Colon (tissue), 2 donors: Measurements from ENCODE around the gene IL17C.
"Not testable (repeated sequence)": the region's sequence is repeated elsewhere in the genome, so short reads cannot be mapped to it uniquely, and the experiment has no call there.

ENCODE experiments used
- FAIRE-seq: peaks from 2 replicates; lab custom pipeline; 2012; peaks lifted over from hg19 to GRCh38; lab: Jason Lieb, UNC
- donor health status: control.
- donor health status: control.

Gene IL17C, protein sequence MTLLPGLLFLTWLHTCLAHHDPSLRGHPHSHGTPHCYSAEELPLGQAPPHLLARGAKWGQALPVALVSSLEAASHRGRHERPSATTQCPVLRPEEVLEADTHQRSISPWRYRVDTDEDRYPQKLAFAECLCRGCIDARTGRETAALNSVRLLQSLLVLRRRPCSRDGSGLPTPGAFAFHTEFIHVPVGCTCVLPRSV

DNA sequence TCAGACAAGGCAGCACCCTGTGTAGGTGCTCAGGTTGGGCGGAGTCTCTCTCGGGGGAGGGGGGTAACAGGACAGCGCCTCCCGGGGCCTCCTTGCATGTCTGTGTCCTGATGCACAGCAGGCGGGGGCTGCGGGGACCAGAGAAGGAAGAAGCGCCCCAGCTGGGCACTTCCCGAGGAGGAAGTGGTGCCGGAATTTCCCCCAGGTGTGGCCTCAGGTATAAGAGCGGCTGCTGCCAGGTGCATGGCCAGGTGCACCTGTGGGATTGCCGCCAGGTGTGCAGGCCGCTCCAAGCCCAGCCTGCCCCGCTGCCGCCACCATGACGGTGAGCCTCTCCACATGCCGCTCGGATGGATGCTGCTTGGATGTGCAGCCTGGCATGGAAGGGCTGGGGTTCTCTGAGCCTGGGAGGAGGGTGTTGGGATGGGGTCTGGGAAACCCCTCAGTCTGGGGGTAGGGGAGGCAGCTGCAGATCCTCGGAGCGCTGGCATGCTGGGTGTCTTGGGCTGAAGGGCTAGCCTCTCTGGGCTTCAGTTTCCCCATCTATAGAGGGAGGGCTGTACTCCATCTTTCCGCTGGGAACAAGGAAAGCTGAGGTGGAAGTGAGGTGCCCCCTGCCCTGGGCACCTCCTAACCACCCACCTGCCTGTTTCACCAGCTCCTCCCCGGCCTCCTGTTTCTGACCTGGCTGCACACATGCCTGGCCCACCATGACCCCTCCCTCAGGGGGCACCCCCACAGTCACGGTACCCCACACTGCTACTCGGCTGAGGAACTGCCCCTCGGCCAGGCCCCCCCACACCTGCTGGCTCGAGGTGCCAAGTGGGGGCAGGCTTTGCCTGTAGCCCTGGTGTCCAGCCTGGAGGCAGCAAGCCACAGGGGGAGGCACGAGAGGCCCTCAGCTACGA, at the start of gene IL17C:
IL17C (plus strand) TSS at position 250 of the 908 bp plus-strand sequence; CDS start at position 320, 70 bp downstream.
- no peak for FAIRE-seq

DNA sequence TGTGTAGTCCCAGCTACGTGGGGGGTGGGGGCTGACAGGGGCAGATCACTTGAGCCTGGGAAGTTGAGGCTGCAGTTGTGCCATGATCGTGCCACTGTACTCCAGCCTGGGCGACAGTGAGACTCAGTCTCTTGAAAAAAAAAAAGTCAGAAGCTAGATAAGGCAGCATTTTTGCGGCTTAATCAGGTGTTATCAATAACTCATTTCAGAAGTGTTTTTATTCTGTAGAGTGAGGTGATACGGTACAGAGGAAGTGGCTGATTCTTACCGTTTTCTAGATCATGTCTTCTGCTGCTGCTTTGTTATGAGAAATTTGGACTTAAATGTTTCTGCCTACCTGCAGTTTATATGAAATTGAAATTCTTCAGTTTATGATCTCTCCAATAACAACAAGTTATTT, 49.6 kb upstream of the IL17C start:
- no peak for FAIRE-seq

- no peak for FAIRE-seq
Measured at GRCh38 chr16:88589441-88589840, 48.9 kb upstream of the IL17C start.

- no peak for FAIRE-seq
Measured at GRCh38 chr16:88591577-88592021, 46.8 kb upstream of the IL17C start.

DNA sequence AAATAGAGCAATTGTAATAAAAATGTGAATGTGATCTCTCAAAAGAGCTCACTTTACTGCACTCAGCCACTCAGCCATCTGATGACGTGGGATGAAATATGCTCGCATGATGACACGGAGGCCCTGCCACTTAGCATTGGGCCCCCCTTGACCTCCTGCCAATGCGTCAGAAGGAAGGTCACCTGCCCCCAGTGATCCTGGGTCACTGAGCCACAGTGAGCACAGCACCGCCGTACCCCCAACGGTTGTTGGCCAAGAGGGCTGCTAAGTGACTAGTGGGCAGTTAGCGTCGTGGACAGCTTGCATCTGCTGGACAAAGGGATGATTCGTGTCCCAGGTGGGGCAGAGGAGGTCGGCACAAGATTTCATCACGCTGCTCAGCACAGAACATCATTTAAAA, 45.3 kb upstream of the IL17C start:
- FAIRE-seq: no peak

- FAIRE-seq: no peak
Measured at GRCh38 chr16:88593489-88593888, 44.9 kb upstream of the IL17C start.

DNA sequence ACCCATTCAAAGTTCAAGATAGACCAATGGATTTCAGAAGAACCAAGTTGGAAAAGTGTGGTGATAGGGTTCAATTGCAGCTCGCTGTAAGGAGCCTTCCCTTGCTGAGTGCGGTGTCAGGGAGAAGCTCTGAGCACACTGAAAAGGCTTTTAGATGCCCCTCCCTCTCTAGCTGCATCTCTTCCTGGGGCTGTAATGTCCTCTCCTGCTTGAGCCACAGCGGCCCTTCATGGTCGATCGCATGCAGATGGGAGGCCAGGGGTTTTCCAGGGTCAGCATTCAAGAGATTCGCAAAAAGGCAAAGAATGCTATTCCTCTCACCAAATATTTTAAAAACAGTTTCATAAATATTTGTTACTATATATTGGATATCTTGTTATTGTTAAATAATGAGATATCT, 44.5 kb upstream of the IL17C start:
- no peak for FAIRE-seq

GRCh38 chr16:88595101-88595500, 43.3 kb upstream of the IL17C start:
- FAIRE-seq: no peak

GRCh38 chr16:88595921-88596320, 42.5 kb upstream of the IL17C start:
- FAIRE-seq: no peak

- no peak for FAIRE-seq
Measured at GRCh38 chr16:88596483-88596882, 41.9 kb upstream of the IL17C start.

DNA sequence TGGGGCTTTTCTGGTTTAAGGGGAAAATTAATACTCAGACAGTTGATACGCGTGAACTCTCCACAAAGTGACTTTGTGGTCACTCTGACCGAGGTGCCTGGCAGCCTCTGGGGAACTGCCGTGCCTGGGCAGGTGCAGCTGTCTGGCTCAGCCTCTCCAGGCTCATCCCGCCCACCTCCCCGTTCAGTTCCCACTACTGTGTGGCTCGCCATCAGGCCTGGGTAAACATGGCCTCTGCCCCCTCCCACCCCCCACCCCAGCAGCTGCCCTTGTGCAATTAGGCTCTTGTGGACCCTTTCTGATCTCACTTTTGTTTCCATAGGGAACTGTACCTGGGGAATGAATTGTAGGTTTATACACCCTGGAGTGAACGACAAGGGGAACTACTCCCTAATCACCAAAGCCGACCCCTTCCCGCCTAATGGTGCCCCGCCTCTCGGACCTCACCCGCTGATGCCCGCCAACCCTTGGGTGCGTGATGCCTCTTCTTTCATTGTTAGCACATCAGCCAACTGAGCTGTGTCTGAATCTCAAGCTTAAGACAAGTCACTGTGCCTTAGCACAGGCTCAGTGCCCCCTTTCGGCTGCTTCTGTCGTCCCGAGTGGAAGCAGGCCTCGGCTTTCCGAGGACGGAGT, 40.4 kb upstream of the IL17C start:
- no peak for FAIRE-seq

DNA sequence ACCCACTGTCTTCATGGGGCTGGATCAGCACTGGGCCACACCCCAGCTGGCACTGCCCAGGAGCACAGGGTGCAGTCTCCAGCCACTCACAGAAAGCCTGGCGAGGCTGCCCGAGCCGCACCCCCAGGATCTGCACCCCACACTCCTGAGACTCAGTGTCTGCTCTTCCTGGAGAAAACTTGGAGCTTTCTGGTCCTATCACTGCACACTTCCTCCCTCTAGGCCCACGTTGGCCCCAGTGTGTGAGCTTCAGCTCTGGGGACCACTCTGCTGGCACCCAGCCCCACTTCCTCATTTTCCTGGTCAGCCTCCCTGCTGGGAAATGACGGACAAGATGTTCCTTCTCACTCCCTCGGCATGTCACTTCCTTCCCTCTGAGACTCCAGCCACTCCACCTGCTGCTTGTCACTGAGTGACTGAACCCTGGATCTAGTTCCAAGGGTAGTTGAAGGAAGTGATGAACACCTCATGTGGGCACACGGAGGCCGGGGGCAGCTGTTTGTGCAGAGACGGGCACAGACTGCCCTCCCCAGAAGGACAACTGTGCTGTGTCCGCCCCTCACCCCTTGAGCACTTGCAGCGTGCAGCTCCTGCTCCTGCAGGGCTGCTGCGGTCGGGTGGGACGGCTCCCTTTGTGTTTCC, 39.2 kb upstream of the IL17C start:
- FAIRE-seq: no peak

- no peak for FAIRE-seq
Measured at GRCh38 chr16:88599825-88600538, 38.4 kb upstream of the IL17C start.

- no peak for FAIRE-seq
Measured at GRCh38 chr16:88600539-88600896, 37.9 kb upstream of the IL17C start.

- FAIRE-seq: no peak
Measured at GRCh38 chr16:88601313-88602036, 36.9 kb upstream of the IL17C start.

GRCh38 chr16:88602091-88602490, 36.3 kb upstream of the IL17C start:
- no peak for FAIRE-seq

DNA sequence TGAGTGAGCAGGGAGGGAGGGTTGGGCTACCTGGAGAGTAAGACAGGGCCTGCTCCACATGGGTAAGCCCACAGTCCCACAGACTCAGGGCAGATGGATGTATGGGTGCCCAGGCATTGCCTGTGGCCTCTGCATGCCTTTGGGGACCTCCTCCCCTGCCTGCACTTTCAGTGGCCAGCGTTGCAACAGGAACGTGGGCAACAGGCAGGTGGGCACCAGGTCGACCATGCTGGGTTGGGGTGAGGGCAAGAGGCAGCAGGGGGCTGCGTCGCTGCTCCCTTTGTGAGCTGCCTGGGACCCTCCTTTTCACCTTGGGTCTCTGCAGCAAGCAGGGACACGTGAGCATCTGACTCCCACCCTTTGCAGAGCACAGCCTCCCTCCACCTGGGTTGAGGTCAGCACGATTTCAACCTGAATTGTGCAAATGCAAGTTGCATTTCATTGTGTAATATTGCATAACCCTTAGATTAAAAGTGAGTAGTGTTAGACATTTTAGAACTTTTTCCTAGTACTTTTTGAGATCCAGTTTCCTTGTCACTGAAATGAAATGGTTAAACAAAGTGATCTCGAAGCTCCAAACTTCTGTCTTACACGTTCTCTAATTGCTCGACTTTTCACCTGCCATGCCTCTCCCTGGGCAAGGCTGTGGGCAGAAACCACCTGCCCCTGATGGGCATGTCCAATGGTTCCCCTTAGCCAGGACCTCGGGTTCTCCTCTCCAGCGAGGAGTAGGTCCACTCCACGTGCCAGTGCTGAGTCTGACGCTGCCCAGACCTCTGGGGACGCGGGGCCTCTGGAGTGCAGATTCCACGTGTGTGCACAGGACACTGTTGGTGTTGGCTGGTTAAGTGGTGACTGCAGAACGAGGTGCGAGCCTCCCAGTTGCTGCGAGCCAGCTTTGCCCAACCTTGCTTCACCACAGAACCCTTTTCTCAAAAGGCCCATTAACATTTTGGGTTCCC, 32.9 kb upstream of the IL17C start:
- FAIRE-seq: no peak

GRCh38 chr16:88606148-88606757, 32.1 kb upstream of the IL17C start:
- no peak for FAIRE-seq

- no peak for FAIRE-seq
Measured at GRCh38 chr16:88608076-88608475, 30.3 kb upstream of the IL17C start.

DNA sequence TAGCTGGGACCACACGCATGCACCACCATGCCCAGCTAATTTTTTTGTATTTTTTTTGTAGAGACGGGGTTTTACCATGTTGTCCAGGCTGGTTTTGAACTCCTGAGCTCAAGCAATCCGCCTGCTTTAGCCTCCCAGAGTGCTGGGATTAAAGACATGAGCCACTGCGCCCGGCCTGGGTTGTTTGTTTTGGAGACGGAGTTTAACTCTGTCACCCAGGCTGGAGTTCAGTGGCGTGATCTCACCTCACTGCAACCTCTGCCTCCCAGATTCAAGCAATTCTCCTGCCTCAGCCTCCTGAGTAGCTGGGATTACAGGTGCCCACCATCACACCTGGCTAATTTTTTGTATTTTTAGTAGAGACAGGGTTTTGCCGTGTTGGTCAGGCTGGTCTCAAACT, 28.9 kb upstream of the IL17C start:
- FAIRE-seq: not testable (repeated sequence)
